LHCN-M2 (cell line): ENCODE data around the gene AFDN. TPM values are rescaled to one million over a fixed set of nuclear protein-coding genes. Genes with fewer than 3 reads are reported as not detected.

Experiments
- DNase-seq: peaks from one replicate; pipeline ENCODE4 v3.0.0-alpha.2; 2012; ENCODE audit warnings: low read depth
- total RNA-seq: library from RNA; depleted of rRNA; stranded (reverse); fragments of >200 nt; gene quantifications from 2 replicates; pipeline ENCODE4 v1.2.3, GENCODE V29; 2014; rRNA removed

AFDN gene
- total RNA-seq, 1 experiment from 2014 or later = 35.5 TPM

- no peak for DNase-seq
Observed at GRCh38 chr6:168015482-168016175, 188.9 kb downstream of the AFDN start.

GRCh38 chr6:168016176-168016620, 189.5 kb downstream of the AFDN start:
- DNase-seq = no peak

GRCh38 chr6:168016721-168017525, 190.2 kb downstream of the AFDN start:
- peak; percentile 12 for DNase-seq

GRCh38 chr6:168017629-168018028, 190.9 kb downstream of the AFDN start:
- no peak for DNase-seq

- no peak for DNase-seq
Observed at GRCh38 chr6:168018664-168019063, 192.0 kb downstream of the AFDN start.

GRCh38 chr6:168020242-168020641, 193.5 kb downstream of the AFDN start:
- no peak for DNase-seq

- DNase-seq = no peak
Observed at GRCh38 chr6:168021581-168021980, 194.9 kb downstream of the AFDN start.

Other genes with a start within 250 kb of the AFDN start
- not detected in 2 replicates for gene KIF25, start 170.8 kb downstream of the AFDN start, total RNA-seq